ENCODE results near the gene DDRGK1.

Gene DDRGK1

DNA sequence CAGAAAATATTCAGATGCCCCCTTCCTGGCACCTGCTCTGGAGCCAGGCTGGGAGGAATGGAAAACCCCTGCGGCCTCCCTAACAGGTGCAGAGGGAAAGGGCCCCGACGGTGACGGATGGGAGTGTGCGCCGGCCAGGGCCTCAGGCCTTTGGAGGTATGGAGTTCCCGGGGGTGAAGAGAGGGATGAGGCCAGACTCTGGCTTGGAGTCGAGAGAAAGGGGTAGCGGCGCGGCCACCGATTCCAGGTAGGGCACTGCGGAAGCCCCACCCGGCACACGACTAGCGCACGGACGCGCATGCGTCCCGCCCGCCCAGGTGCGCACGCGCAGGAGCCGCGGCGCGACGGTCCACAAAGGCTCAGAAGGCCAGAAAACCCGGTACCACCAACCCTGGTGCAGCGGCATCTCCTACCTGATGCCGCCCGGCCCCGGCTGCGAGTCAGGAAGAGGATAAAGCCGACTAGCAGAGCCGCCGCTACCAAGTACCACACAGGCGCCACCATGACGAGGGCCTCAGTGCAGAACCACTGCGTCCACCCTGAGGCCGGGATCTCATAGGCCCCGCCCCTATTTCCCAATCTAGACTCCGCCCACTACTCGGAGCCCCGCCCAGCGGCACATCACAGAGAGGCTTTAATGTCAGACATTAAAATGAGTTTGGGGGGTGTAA lies at the start of gene DDRGK1:
TSS of gene DDRGK1 (minus strand) at position 559 of the 671 bp plus-strand sequence. CDS start at position 504, 55 bp downstream.
- DNase-seq (ENCODE audit: low read depth) = peak; percentile 18
- TF ChIP-seq, protein P1, sequence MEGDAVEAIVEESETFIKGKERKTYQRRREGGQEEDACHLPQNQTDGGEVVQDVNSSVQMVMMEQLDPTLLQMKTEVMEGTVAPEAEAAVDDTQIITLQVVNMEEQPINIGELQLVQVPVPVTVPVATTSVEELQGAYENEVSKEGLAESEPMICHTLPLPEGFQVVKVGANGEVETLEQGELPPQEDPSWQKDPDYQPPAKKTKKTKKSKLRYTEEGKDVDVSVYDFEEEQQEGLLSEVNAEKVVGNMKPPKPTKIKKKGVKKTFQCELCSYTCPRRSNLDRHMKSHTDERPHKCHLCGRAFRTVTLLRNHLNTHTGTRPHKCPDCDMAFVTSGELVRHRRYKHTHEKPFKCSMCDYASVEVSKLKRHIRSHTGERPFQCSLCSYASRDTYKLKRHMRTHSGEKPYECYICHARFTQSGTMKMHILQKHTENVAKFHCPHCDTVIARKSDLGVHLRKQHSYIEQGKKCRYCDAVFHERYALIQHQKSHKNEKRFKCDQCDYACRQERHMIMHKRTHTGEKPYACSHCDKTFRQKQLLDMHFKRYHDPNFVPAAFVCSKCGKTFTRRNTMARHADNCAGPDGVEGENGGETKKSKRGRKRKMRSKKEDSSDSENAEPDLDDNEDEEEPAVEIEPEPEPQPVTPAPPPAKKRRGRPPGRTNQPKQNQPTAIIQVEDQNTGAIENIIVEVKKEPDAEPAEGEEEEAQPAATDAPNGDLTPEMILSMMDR (conservative IDR thresholded peaks at IDR 0.05; ENCODE audit: low read depth, low read length) = no peak
- H3K4me3 ChIP-seq (ENCODE audit: low read length) = peak within 1 kb of the TSS; percentile 92

DNA sequence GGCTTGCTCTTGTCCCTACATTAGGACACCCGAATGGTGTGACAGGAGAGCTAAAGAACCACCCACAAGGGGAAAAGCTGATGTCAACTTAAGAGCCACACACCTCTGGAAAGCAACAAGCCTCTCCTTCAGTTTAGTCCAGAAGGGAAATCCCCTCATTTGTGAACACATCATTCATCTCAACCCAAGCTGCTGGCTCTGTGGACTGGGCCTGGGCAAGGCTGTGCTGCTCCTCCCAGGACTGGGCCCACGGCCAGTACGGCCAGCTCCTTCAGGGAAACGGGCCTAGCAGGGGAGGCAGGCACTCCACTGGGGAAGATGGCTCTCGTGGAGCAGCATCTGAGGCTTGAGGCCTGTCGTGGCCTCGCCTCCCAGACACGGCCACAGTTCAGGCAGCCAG lies 47.3 kb upstream of the DDRGK1 start:
- no peak for DNase-seq (ENCODE audit: low read depth)

DNA sequence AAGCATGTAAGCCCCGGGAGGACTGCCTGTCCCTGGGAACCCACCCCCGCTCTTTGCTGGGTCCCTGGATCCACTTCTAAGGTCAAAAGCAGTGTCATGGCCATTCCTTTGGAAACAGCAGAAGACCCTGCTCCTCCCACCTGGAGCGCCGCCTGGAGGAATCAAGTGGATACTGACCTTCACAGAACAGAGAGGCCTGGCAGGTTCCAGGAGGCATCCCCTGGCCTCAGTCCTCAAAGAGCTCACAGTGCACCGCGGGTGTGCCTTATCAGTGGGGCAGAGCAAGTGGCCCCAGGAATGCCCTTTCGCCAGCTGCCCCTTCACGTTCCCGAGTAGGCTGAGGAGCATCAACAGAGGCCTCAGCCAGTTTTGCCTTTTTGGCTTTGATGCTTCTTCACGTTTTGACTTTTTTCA lies 45.6 kb upstream of the DDRGK1 start:
- no peak for DNase-seq (ENCODE audit: low read depth)
- TF ChIP-seq, protein P1 (conservative IDR thresholded peaks at IDR 0.05; ENCODE audit: low read depth, low read length) = peak; percentile 48
- no peak overlapping the region for H3K4me3 ChIP-seq (ENCODE audit: low read length)

More for the DNA sequence above, 47.3 kb upstream of the DDRGK1 start:
- TF ChIP-seq, protein P1 (conservative IDR thresholded peaks at IDR 0.05; ENCODE audit: low read depth, low read length) = no peak
- H3K4me3 ChIP-seq (ENCODE audit: low read length) = no peak overlapping the region

DNA sequence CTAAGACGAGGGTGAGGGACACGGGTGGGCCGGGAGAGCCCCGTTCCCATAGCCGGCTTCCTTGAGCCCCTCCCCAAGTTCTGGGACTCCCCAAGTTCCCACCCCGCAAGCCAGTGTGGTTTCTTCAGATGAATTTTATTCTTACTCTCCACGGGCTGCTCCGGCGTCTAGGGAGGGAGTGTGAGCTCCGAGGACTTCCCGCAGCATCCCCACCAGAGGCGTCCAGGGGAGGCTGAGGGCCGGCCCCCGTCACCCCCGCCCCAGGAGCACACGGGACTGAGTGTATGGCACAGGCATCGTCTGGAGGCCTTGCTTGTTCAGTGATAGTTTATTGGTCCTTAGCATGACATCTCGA lies 44.5 kb upstream of the DDRGK1 start:
- DNase-seq (ENCODE audit: low read depth) = no peak
- TF ChIP-seq, protein P1 (conservative IDR thresholded peaks at IDR 0.05; ENCODE audit: low read depth, low read length) = no peak
- H3K4me3 ChIP-seq (ENCODE audit: low read length) = peak overlapping the region; percentile 22

DNA sequence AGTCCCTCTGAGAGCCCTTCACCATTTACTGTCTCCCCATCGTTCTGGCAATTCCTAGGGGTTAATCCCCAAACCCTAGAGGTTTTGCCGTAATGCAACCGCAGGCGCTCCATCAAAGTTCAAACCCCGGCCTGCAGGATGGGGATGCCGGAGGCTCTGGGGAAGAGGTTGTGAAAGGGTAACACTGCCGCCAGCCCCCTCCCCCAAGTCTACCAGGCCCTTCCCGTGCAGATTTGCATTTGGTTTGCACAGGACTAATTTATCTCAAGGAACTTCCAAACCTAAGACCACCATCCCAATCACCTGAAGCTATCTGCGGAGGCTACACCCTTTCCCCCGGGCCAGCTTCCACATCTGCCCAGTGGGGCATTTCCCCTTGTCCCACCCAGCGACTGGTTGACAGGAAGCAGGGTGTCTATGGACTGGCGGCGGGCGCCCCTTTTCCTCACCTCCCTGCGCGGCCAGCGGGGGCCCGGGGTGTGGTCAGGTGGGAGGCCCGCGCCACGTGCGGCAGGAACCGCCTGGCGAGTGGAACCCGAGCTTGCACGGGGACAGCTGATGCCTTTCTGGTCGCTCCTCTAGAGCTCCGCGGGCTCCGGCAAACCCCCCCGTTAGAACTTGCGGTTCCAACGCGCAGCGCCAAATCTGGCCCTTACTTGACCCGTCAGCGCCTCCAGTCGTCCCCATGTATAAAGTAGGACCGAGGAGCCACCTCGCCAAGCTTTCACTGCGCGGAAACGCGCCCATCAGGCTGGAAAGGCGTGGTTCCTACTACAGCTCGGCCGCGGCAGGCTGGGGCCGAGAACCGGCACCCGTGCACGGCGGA lies 43.9 kb upstream of the DDRGK1 start:
- DNase-seq (ENCODE audit: low read depth) = no peak
- peak overlapping the region; percentile 22 for H3K4me3 ChIP-seq (ENCODE audit: low read length)
- TF ChIP-seq, protein P1 (conservative IDR thresholded peaks at IDR 0.05; ENCODE audit: low read depth, low read length) = peak; percentile 13

DNA sequence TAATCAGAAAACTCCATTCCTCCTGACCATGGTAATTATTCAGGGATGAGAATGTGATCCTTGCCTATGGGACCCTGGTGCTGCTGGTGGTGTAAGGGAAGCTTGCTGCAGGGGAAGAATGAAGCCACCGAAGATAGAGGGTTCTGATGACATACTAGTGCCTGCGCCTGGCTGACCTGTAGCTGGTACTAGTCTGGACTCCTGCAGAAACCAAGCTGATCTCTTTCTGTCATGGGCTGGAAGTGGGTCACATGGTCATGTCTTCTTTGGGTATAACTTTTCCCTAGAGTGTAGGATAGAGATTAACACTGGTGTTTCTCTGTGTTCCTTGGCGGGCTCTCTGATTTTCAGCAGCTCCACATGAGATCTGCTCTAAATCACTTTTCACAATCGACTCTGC lies 43.2 kb upstream of the DDRGK1 start:
- H3K4me3 ChIP-seq (ENCODE audit: low read length) = no peak overlapping the region
- DNase-seq (ENCODE audit: low read depth) = no peak
- TF ChIP-seq, protein P1 (conservative IDR thresholded peaks at IDR 0.05; ENCODE audit: low read depth, low read length) = no peak
